H1 (cell line): Measurements from ENCODE around the gene RABEPK. TPM values are rescaled to one million over a fixed set of nuclear protein-coding genes. Genes with fewer than 3 reads are reported as not detected.

Experiments used
- CTCF ChIA-PET: fragments of 300-600 bp; sonication (Branson Sonifier 250); formaldehyde crosslinking; loops from one replicate; lab custom pipeline; 2021; ENCODE audit not compliant: partially characterized antibody; lab: Charles Lee
- POLR2A ChIA-PET: fragments of 300-600 bp; sonication (Branson Sonifier 250); formaldehyde crosslinking; loops from one replicate; lab custom pipeline; 2021; ENCODE audit warnings: inconsistent platforms; ENCODE audit not compliant: partially characterized antibody; lab: Charles Lee
- DNase-seq, 2 experiments: peaks; one replicate each; pipeline versions ENCODE4 v3.0.0 to v3.0.0-alpha.2; 2010 to 2022; ENCODE audit warnings: low spot score in 2 of 2, low read depth in 1 of 2, mixed read lengths in 1 of 2
- FAIRE-seq: peaks from 2 replicates; lab custom pipeline; 2011; peaks lifted over from hg19 to GRCh38; lab: Jason Lieb, UNC
- H2AFZ ChIP-seq: 2 replicates; pipeline ENCODE4 v1.8.1; 2012; ENCODE audit warnings: low read length, inconsistent platforms
- H2AK5ac ChIP-seq: 2 replicates; pipeline ENCODE4 v1.6.1; 2013; ENCODE audit warnings: low read depth, low read length
- H2BK120ac ChIP-seq: replicated peaks from 2 replicates; pipeline ENCODE3; 2013; ENCODE audit warnings: low read depth, low read length, inconsistent platforms
- H2BK12ac ChIP-seq: 2 replicates; pipeline ENCODE4 v1.6.1; 2013; ENCODE audit warnings: low read depth, low read length
- H2BK15ac ChIP-seq: 2 replicates; pipeline ENCODE4 v1.6.1; 2013; ENCODE audit warnings: low read length
- H2BK20ac ChIP-seq: 2 replicates; pipeline ENCODE4 v1.6.1; 2013; ENCODE audit warnings: low read length
- H2BK5ac ChIP-seq: 2 replicates; pipeline ENCODE4 v1.6.1; 2013; ENCODE audit warnings: low read depth, low read length
- H3K14ac ChIP-seq: 2 replicates; pipeline ENCODE4 v1.6.1; 2013; ENCODE audit warnings: inconsistent platforms; ENCODE audit not compliant: insufficient read length
- H3K18ac ChIP-seq: 2 replicates; pipeline ENCODE4 v1.6.1; 2013; ENCODE audit warnings: low read length; ENCODE audit errors: extremely low read depth
- H3K23ac ChIP-seq: 2 replicates; pipeline ENCODE4 v1.6.1; 2013; ENCODE audit warnings: inconsistent platforms; ENCODE audit not compliant: insufficient read length
- H3K23me2 ChIP-seq: 2 replicates; pipeline ENCODE4 v1.6.1; 2013; ENCODE audit warnings: low read depth, low read length
- H3K27ac ChIP-seq: 2 replicates; pipeline ENCODE4 v1.6.1; 2011; ENCODE audit warnings: low read depth, low read length, inconsistent platforms
- H3K27me3 ChIP-seq, 4 experiments: replicated peaks in 1 of 4; 1 replicate in 1 of 4; 2 replicates in 3 of 4; pipeline versions ENCODE4 v1.6.1 to v1.8.1; 2011 to 2013; ENCODE audit warnings: low read length in 3 of 4, mild to moderate bottlenecking in 3 of 4, inconsistent platforms in 2 of 4, mixed read lengths in 2 of 4, moderate library complexity in 1 of 4; ENCODE audit not compliant: control insufficient read depth in 3 of 4, insufficient read depth in 3 of 4; ENCODE audit errors: extremely low read depth in 1 of 4
- H3K36me3 ChIP-seq, 4 experiments: 2 replicates each; pipeline versions ENCODE4 v1.6.1 to v1.8.1; 2011 to 2013; ENCODE audit warnings: mild to moderate bottlenecking in 4 of 4, low read length in 3 of 4, moderate library complexity in 2 of 4, control low read depth in 1 of 4, inconsistent platforms in 1 of 4; ENCODE audit not compliant: insufficient read depth in 4 of 4, control insufficient read depth in 2 of 4
- H3K4ac ChIP-seq: replicated peaks from 2 replicates; pipeline ENCODE3; 2013; ENCODE audit warnings: low read length, low read depth, mixed read lengths, inconsistent platforms; ENCODE audit not compliant: insufficient read length
- H3K4me1 ChIP-seq, 4 experiments: replicated peaks in 1 of 4; 1 replicate in 1 of 4; 2 replicates in 3 of 4; pipeline versions ENCODE4 v1.6.1 to v1.8.1; 2011 to 2013; ENCODE audit warnings: low read length in 3 of 4, inconsistent platforms in 2 of 4, mixed read lengths in 1 of 4; ENCODE audit not compliant: insufficient read depth in 4 of 4, control insufficient read depth in 3 of 4
- H3K4me2 ChIP-seq, 2 experiments: 2 replicates each; pipeline versions ENCODE4 v1.6.1 to v1.8.1; 2011 to 2013; ENCODE audit warnings: low read depth in 2 of 2, low read length in 2 of 2, control low read depth in 1 of 2, inconsistent platforms in 1 of 2, mild to moderate bottlenecking in 1 of 2; ENCODE audit not compliant: insufficient read depth in 1 of 2
- H3K4me3 ChIP-seq, 4 experiments: fragments of 200-600, 300-600 bp in 1 of 4; sonication (generic), shearing (Covaris generic), sonication (Bioruptor Twin) in 1 of 4; 2 replicates each; pipeline versions ENCODE4 v1.5.1 to v1.8.1; 2011 to 2016; ENCODE audit warnings: low read length in 4 of 4, low read depth in 3 of 4, control low read depth in 2 of 4, inconsistent platforms in 2 of 4, mild to moderate bottlenecking in 2 of 4, mixed read lengths in 1 of 4, moderate library complexity in 1 of 4; ENCODE audit not compliant: insufficient read depth in 2 of 4; ENCODE audit errors: extremely low read depth in 1 of 4
- H3K56ac ChIP-seq: replicated peaks from 2 replicates; pipeline ENCODE3; 2013; ENCODE audit warnings: low read depth, mild to moderate bottlenecking, mixed read lengths, low read length, inconsistent platforms; ENCODE audit not compliant: insufficient read length
- H3K79me1 ChIP-seq: 2 replicates; pipeline ENCODE4 v1.6.1; 2013; ENCODE audit warnings: low read depth, low read length, control low read depth
- H3K79me2 ChIP-seq, 2 experiments: 2 replicates each; pipeline versions ENCODE4 v1.6.1 to v1.8.1; 2012 to 2013; ENCODE audit warnings: low read length in 2 of 2, mild to moderate bottlenecking in 2 of 2, inconsistent platforms in 1 of 2; ENCODE audit not compliant: insufficient read depth in 2 of 2, control insufficient read depth in 1 of 2
- H3K9ac ChIP-seq, 4 experiments: replicated peaks in 1 of 4; 1 replicate in 1 of 4; 2 replicates in 3 of 4; pipeline versions ENCODE4 v1.6.1 to v1.8.1; 2011 to 2013; ENCODE audit warnings: low read depth in 3 of 4, low read length in 3 of 4, control low read depth in 2 of 4, mild to moderate bottlenecking in 2 of 4, moderate library complexity in 2 of 4, inconsistent platforms in 1 of 4; ENCODE audit errors: extremely low read depth in 1 of 4
- H3K9me3 ChIP-seq, 2 experiments: 2 replicates each; pipeline versions ENCODE4 v1.6.1 to v1.8.1; 2012 to 2013; ENCODE audit warnings: mild to moderate bottlenecking in 2 of 2, moderate library complexity in 2 of 2, control low read depth in 1 of 2, inconsistent platforms in 1 of 2, low read depth in 1 of 2, low read length in 1 of 2, mixed read lengths in 1 of 2; ENCODE audit not compliant: insufficient read depth in 2 of 2
- H4K20me1 ChIP-seq, 2 experiments: replicated peaks in 1 of 2; 2 replicates each; pipeline versions ENCODE3 to v1.8.1; 2011 to 2013; ENCODE audit warnings: inconsistent platforms in 2 of 2, low read length in 2 of 2, mild to moderate bottlenecking in 1 of 2; ENCODE audit not compliant: insufficient read depth in 2 of 2, control insufficient read depth in 1 of 2
- H4K5ac ChIP-seq: 2 replicates; pipeline ENCODE4 v1.6.1; 2013; ENCODE audit warnings: low read length, low read depth, mixed read lengths, inconsistent platforms; ENCODE audit not compliant: insufficient read length
- H4K8ac ChIP-seq: 2 replicates; pipeline ENCODE4 v1.8.0; 2013; ENCODE audit warnings: mild to moderate bottlenecking, moderate library complexity, low read length, inconsistent platforms; ENCODE audit not compliant: insufficient read depth; ENCODE audit errors: extremely low read depth
- H4K91ac ChIP-seq: replicated peaks from 2 replicates; pipeline ENCODE3; 2013; ENCODE audit warnings: low read length, mixed read lengths, inconsistent platforms; ENCODE audit not compliant: insufficient read length
- SIX5 ChIP-seq: IDR thresholded peaks from 2 replicates; pipeline ENCODE4 v1.6.1; 2011; ENCODE audit warnings: mild to moderate bottlenecking, low read depth, low read length
- WGBS, 2 experiments: shearing (Covaris generic) in 1 of 2; methylation state at CpG; one replicate each; pipeline versions ENCODE4 v1.1.6 to v1.1.7; 2013 to 2015; ENCODE audit warnings: low lambda C conversion rate in 2 of 2, mixed read lengths in 2 of 2, inconsistent platforms in 1 of 2, low coverage in 1 of 2, missing lambda C conversion rate in 1 of 2; ENCODE audit not compliant: insufficient replicate concordance in 2 of 2, insufficient coverage in 1 of 2, insufficient read length in 1 of 2; ENCODE audit errors: extremely low coverage in 1 of 2, missing lambda C conversion rate in 1 of 2; 5-methylcytosine and 5-hydroxymethylcytosine counted together
- polyA plus RNA-seq, 7 experiments: library from polyadenylated mRNA; depleted of rRNA in 3 of 7; stranded (reverse) in 5 of 7; unstranded in 2 of 7; fragments of >200 nt in 5 of 7; fragments of 200-250 nt in 2 of 7; gene quantifications; 1 replicate in 5 of 7; 2 replicates in 1 of 7; 4 replicates in 1 of 7; pipeline versions ENCODE4 v1.2.1 to v1.2.3, GENCODE V29; 2011 to 2013; ENCODE audit warnings: missing spikeins in 2 of 7, mixed read lengths in 2 of 7
- total RNA-seq: library from RNA; stranded (reverse); fragmentation: NEBNext Ultra II Directional; extraction: Animal tissue kit (Norgen Biotek cat#: 25700); gene quantifications from 2 replicates; pipeline ENCODE4 v1.2.1, GENCODE V29; 2021

Gene RABEPK
- total and polyA plus RNA-seq, 2 of the 8 experiments (the other 6 are each of a cell fraction or from before 2014, with no cell fraction given), result 26.3 to 34.3 TPM

GRCh38 chr9:125258160-125258785 lies 57.9 kb downstream of the RABEPK start:
- ChIA-PET POLR2A (interaction anchor here (0.5 to 1.1 kb wide), 2 partner anchors 17 to 31 kb away, joined by 3 to 5 read pairs; partner anchors contain the start of gene HSPA5), CTCF (interaction anchor here (0.7 to 2.9 kb wide), 2 partner anchors 102 to 115 kb away, joined by 3 to 24 read pairs; no protein-coding TSS in a partner anchor)
- Histone ChIP-seq H3K79me2 (peaks cover 0 to 12% of the 10 kb centered on the region in 2 experiments; a peak in 2 of 4 replicates), H3K23me2 (peaks cover 3% of the 10 kb centered on the region), H3K14ac (no peak overlapping the region), H4K20me1 (no peaks in the 10 kb centered on the region), H2BK5ac (no peak overlapping the region), H2BK15ac (no peak overlapping the region), H3K9me3 (no peaks in the 10 kb centered on the region), H4K5ac (no peak overlapping the region), H3K27me3 (no peaks in the 10 kb centered on the region), H3K4me2 (no peak overlapping the region), H3K9ac (no peak overlapping the region), H3K18ac (no peak overlapping the region), H2BK20ac (no peak overlapping the region), H4K91ac (no peak overlapping the region), H2AK5ac (no peak overlapping the region), H3K4me3 (no peak overlapping the region), H3K36me3 (no peaks in the 10 kb centered on the region), H4K8ac (no peak overlapping the region), H3K23ac (no peak overlapping the region), H2AFZ (no peak overlapping the region), H3K79me1 (no peaks in the 10 kb centered on the region), H2BK120ac (no peak overlapping the region), H3K27ac (no peak overlapping the region), H3K4me1 (peaks cover 0 to 2% (median 0%) of the 10 kb centered on the region in 4 experiments; a peak in 1 of 7 replicates), H3K4ac (no peak overlapping the region), H3K56ac (no peak overlapping the region), H2BK12ac (no peak overlapping the region)
- 95% methylated on average over 6 of the region's 6 CpGs; no CpG with 5 or more reads in 1 of the 2 experiments for WGBS, 2 experiments
- DNase-seq (no peak), FAIRE-seq (no peak)
- no peak for TF ChIP-seq SIX5
